Activated T-helper 2 cell treated with anti-CD3 and anti-CD28 coated beads, Interferon-gamma antibody, Interleukin-2, Interleukin-4, amounts not matched to agents 10 μg/mL and 5 μg/mL and 100 μg/mL, durations not matched to agents 14 hours and 24 hours and 36 hours (primary cell): Measurements from ENCODE around the gene GGACT. TPM values are rescaled to one million over a fixed set of nuclear protein-coding genes. Genes with fewer than 3 reads are reported as not detected.

Experiments used
- DNase-seq: peaks from one replicate; pipeline ENCODE4 v3.0.0; 2021; ENCODE audit warnings: low spot score
- H3K27ac Mint-ChIP-seq: one replicate; pipeline ENCODE4 v1.8.0; 2021; ENCODE audit warnings: mixed read lengths
- H3K27me3 Mint-ChIP-seq: one replicate; pipeline ENCODE4 v1.8.0; 2021; ENCODE audit warnings: low read depth, mixed read lengths
- H3K36me3 Mint-ChIP-seq: one replicate; pipeline ENCODE4 v1.8.0; 2021; ENCODE audit warnings: low read depth, mixed read lengths
- H3K4me1 Mint-ChIP-seq: one replicate; pipeline ENCODE4 v1.8.0; 2021; ENCODE audit warnings: low read depth, mixed read lengths
- H3K4me3 Mint-ChIP-seq: one replicate; pipeline ENCODE4 v1.8.0; 2021; ENCODE audit warnings: low read depth, mild to moderate bottlenecking, moderate library complexity, mixed read lengths
- H3K9me3 Mint-ChIP-seq: one replicate; pipeline ENCODE4 v1.8.0; 2021; ENCODE audit warnings: mixed read lengths
- intact Hi-C: fragments of 100-400 bp; cut with micrococcal nuclease; formaldehyde crosslinking; loops from one replicate; pipeline ENCODE4 v1.15.1; 2023
- total RNA-seq: library from RNA; stranded (reverse); gene quantifications from 2 replicates; pipeline ENCODE4 v1.2.3, GENCODE V29; 2022

The GGACT gene
- total RNA-seq, 1 donor from 2014 or later, result 5.5 TPM

GRCh38 chr13:100613031-100613430 is 24.4 kb upstream of the GGACT start:
- Mint-ChIP-seq H3K4me3 (no peak overlapping the region), H3K36me3 (peaks cover 35% of the 10 kb centered on the region), H3K4me1 (peaks cover 26% of the 10 kb centered on the region), H3K27ac (no peak overlapping the region), H3K9me3 (peaks cover 11% of the 10 kb centered on the region), H3K27me3 (no peaks in the 10 kb centered on the region)
- DNase-seq, result no peak
- intact Hi-C loops, result no loop called here

- no peak for DNase-seq
- Mint-ChIP-seq H3K27me3 (no peaks in the 10 kb centered on the region), H3K9me3 (peaks cover 11% of the 10 kb centered on the region), H3K27ac (no peak overlapping the region), H3K4me1 (peaks cover 31% of the 10 kb centered on the region), H3K4me3 (no peak overlapping the region), H3K36me3 (peaks cover 45% of the 10 kb centered on the region)
- intact Hi-C loops, result no loop called here
These were observed 23.3 kb upstream of the GGACT start for GRCh38 chr13:100611678-100612492.

GRCh38 chr13:100610391-100611347 is 22.1 kb upstream of the GGACT start:
- H3K4me3 Mint-ChIP-seq, result no peak overlapping the region
- DNase-seq, result no peak
- H3K27ac Mint-ChIP-seq, result no peak overlapping the region
- peaks cover 47% of the 10 kb centered on the region for H3K36me3 Mint-ChIP-seq
- intact Hi-C loops, result no loop called here
- no peaks in the 10 kb centered on the region for H3K27me3 Mint-ChIP-seq
- H3K4me1 Mint-ChIP-seq, result peaks cover 28% of the 10 kb centered on the region
- H3K9me3 Mint-ChIP-seq, result peaks cover 8% of the 10 kb centered on the region

- intact Hi-C loops, result loop anchor here (1.0 kb wide), 1 partner anchor 266 kb away; no protein-coding TSS in a partner anchor
- Mint-ChIP-seq H3K27ac (peak overlapping the region; percentile 59), H3K4me3 (peak overlapping the region; percentile 11), H3K4me1 (peaks cover 28% of the 10 kb centered on the region), H3K9me3 (peaks cover 8% of the 10 kb centered on the region), H3K27me3 (no peaks in the 10 kb centered on the region), H3K36me3 (peaks cover 54% of the 10 kb centered on the region)
- peak; percentile 42 for DNase-seq
These were observed 20.3 kb upstream of the GGACT start for GRCh38 chr13:100608906-100609305.

GRCh38 chr13:100608489-100608888 is 19.9 kb upstream of the GGACT start:
- H3K36me3 Mint-ChIP-seq, result peaks cover 58% of the 10 kb centered on the region

GRCh38 chr13:100604918-100605710 is 16.5 kb upstream of the GGACT start:
- no peak for DNase-seq
- H3K27me3 Mint-ChIP-seq, result no peaks in the 10 kb centered on the region
- no peak overlapping the region for H3K27ac Mint-ChIP-seq
- peaks cover 42% of the 10 kb centered on the region for H3K36me3 Mint-ChIP-seq
- no peak overlapping the region for H3K4me3 Mint-ChIP-seq
- H3K9me3 Mint-ChIP-seq, result peaks cover 8% of the 10 kb centered on the region
- peaks cover 22% of the 10 kb centered on the region for H3K4me1 Mint-ChIP-seq
- intact Hi-C loops, result no loop called here

More at GRCh38 chr13:100608489-100608888, 19.9 kb upstream of the GGACT start:
- Mint-ChIP-seq H3K27me3 (no peaks in the 10 kb centered on the region), H3K9me3 (peaks cover 8% of the 10 kb centered on the region), H3K4me1 (peaks cover 28% of the 10 kb centered on the region), H3K27ac (peak overlapping the region; percentile 70), H3K4me3 (peak overlapping the region; percentile 11)
- intact Hi-C loops, result no loop called here
- DNase-seq, result no peak

- H3K4me3 Mint-ChIP-seq, result no peak overlapping the region
- peaks cover under 1% of the 10 kb centered on the region for H3K4me1 Mint-ChIP-seq
- H3K36me3 Mint-ChIP-seq, result peaks cover 26% of the 10 kb centered on the region
- no peaks in the 10 kb centered on the region for H3K27me3 Mint-ChIP-seq
- no peak for DNase-seq
- H3K27ac Mint-ChIP-seq, result no peak overlapping the region
- intact Hi-C loops, result no loop called here
- H3K9me3 Mint-ChIP-seq, result no peaks in the 10 kb centered on the region
These were observed 14.0 kb upstream of the GGACT start for GRCh38 chr13:100602493-100603111.

GRCh38 chr13:100601716-100602115 is 13.1 kb upstream of the GGACT start:
- Mint-ChIP-seq H3K4me1 (no peaks in the 10 kb centered on the region), H3K4me3 (no peak overlapping the region)

GRCh38 chr13:100600915-100601314 is 12.3 kb upstream of the GGACT start:
- intact Hi-C loops, result no loop called here
- DNase-seq, result no peak
- H3K9me3 Mint-ChIP-seq, result no peaks in the 10 kb centered on the region
- H3K27ac Mint-ChIP-seq, result no peak overlapping the region
- peaks cover 17% of the 10 kb centered on the region for H3K36me3 Mint-ChIP-seq
- no peaks in the 10 kb centered on the region for H3K27me3 Mint-ChIP-seq
- no peak overlapping the region for H3K4me3 Mint-ChIP-seq
- no peaks in the 10 kb centered on the region for H3K4me1 Mint-ChIP-seq

More at GRCh38 chr13:100601716-100602115, 13.1 kb upstream of the GGACT start:
- Mint-ChIP-seq H3K27ac (no peak overlapping the region), H3K36me3 (peaks cover 19% of the 10 kb centered on the region), H3K27me3 (no peaks in the 10 kb centered on the region), H3K9me3 (no peaks in the 10 kb centered on the region)
- no peak for DNase-seq
- intact Hi-C loops, result no loop called here

- Mint-ChIP-seq H3K4me3 (no peak overlapping the region), H3K36me3 (peaks cover 14% of the 10 kb centered on the region), H3K9me3 (no peaks in the 10 kb centered on the region)
These were observed 11.9 kb upstream of the GGACT start for GRCh38 chr13:100600461-100600860.

GRCh38 chr13:100597253-100597652 is 8.7 kb upstream of the GGACT start:
- H3K27ac Mint-ChIP-seq, result no peak overlapping the region
- intact Hi-C loops, result no loop called here

More at GRCh38 chr13:100600461-100600860, 11.9 kb upstream of the GGACT start:
- no peaks in the 10 kb centered on the region for H3K4me1 Mint-ChIP-seq
- H3K27me3 Mint-ChIP-seq, result no peaks in the 10 kb centered on the region
- DNase-seq, result no peak
- no peak overlapping the region for H3K27ac Mint-ChIP-seq
- intact Hi-C loops, result no loop called here

GRCh38 chr13:100596516-100596915 is 7.9 kb upstream of the GGACT start:
- intact Hi-C loops, result no loop called here
- H3K9me3 Mint-ChIP-seq, result no peaks in the 10 kb centered on the region
- no peak overlapping the region for H3K27ac Mint-ChIP-seq
- no peak overlapping the region for H3K4me3 Mint-ChIP-seq
- H3K27me3 Mint-ChIP-seq, result no peaks in the 10 kb centered on the region
- no peak for DNase-seq
- H3K36me3 Mint-ChIP-seq, result no peaks in the 10 kb centered on the region
- H3K4me1 Mint-ChIP-seq, result peaks cover 1% of the 10 kb centered on the region

More at GRCh38 chr13:100597253-100597652, 8.7 kb upstream of the GGACT start:
- Mint-ChIP-seq H3K4me1 (no peaks in the 10 kb centered on the region), H3K27me3 (no peaks in the 10 kb centered on the region), H3K9me3 (no peaks in the 10 kb centered on the region), H3K4me3 (no peak overlapping the region), H3K36me3 (no peaks in the 10 kb centered on the region)
- no peak for DNase-seq
